ENCODE data around the gene SHISAL2A.

SHISAL2A gene

DNA sequence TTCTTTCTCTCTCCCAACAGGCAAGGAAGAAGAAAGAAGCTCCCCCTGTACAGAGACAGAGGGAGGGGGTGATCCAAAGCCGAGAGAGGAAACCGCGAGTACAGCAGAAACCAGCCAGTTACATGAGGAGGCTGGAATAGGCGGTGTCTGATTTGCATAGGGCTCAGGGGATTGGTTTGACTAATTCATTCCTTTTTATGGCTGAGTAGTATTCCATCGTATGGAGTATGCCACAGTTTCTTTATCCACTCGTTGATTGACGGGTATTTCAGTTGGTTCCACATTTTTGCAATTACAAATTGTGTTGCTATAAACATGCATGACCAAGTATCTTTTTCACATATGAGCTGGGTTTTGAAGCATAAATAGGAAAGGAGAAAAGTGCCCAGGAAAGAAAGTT lies 34.2 kb upstream of the SHISAL2A start:
- H3K27ac ChIP-seq (ENCODE audit: low read depth, low read length): no peak overlapping the region
- H3K36me3 ChIP-seq (ENCODE audit: control insufficient read depth, low read length): no peaks in the 10 kb centered on the region
- no peak overlapping the region for H3K4me2 ChIP-seq (ENCODE audit: low read length)
- peaks cover 39% of the 10 kb centered on the region for H3K4me1 ChIP-seq (ENCODE audit: control insufficient read depth, low read length)
- H3K9me3 ChIP-seq (ENCODE audit: control insufficient read depth, insufficient read depth, low read length): no peaks in the 10 kb centered on the region
- no peaks in the 10 kb centered on the region for H3F3A ChIP-seq (ENCODE audit: control insufficient read depth, insufficient read depth)
- H3K4me3 ChIP-seq (ENCODE audit: low read length): no peak overlapping the region
- no peaks in the 10 kb centered on the region for H4K20me1 ChIP-seq (ENCODE audit: control insufficient read depth, insufficient read depth, low read depth, low read length)
- H3K27me3 ChIP-seq (ENCODE audit: control insufficient read depth, low read length): peaks cover 8% of the 10 kb centered on the region; the same call in 1 of the 2 replicates
- H3K9me2 ChIP-seq (replicated peaks; ENCODE audit: control insufficient read depth, low read length): no peaks in the 10 kb centered on the region
- no peaks in the 10 kb centered on the region for H3K79me2 ChIP-seq (ENCODE audit: control insufficient read depth, low read length)
- TF ChIP-seq, protein P1, sequence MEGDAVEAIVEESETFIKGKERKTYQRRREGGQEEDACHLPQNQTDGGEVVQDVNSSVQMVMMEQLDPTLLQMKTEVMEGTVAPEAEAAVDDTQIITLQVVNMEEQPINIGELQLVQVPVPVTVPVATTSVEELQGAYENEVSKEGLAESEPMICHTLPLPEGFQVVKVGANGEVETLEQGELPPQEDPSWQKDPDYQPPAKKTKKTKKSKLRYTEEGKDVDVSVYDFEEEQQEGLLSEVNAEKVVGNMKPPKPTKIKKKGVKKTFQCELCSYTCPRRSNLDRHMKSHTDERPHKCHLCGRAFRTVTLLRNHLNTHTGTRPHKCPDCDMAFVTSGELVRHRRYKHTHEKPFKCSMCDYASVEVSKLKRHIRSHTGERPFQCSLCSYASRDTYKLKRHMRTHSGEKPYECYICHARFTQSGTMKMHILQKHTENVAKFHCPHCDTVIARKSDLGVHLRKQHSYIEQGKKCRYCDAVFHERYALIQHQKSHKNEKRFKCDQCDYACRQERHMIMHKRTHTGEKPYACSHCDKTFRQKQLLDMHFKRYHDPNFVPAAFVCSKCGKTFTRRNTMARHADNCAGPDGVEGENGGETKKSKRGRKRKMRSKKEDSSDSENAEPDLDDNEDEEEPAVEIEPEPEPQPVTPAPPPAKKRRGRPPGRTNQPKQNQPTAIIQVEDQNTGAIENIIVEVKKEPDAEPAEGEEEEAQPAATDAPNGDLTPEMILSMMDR (IDR thresholded peaks at IDR 0.05; ENCODE audit: low read depth, low read length, poor library complexity, severe bottlenecking): no peak
- no peak for TF ChIP-seq EZH2phosphoT487 (IDR thresholded peaks at IDR 0.05; ENCODE audit: borderline replicate concordance, low read length)

DNA sequence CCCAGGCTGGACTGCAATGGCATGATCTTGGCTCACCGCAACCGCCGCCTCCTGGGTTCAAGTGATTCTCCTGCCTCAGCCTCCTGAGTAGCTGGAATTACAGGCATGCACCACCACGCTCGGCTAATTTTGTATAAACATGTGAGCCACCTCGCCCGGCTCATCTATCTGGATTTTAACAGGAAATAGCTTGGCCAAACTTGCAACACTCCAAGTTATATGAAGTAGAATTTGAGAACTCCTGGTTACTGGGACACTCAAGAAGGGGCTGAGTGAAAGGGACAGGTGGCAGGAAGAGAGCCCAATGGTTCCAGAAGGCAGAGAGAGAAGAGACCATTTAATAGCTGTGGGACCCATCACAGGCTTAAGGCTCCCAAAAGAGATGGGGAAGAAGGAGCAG lies 33.7 kb upstream of the SHISAL2A start:
- H3K4me3 ChIP-seq (ENCODE audit: low read length): no peak overlapping the region
- TF ChIP-seq EZH2phosphoT487 (IDR thresholded peaks at IDR 0.05; ENCODE audit: borderline replicate concordance, low read length): no peak
- TF ChIP-seq, protein P1 (IDR thresholded peaks at IDR 0.05; ENCODE audit: low read depth, low read length, poor library complexity, severe bottlenecking): no peak
- H3K79me2 ChIP-seq (ENCODE audit: control insufficient read depth, low read length): no peaks in the 10 kb centered on the region
- no peaks in the 10 kb centered on the region for H4K20me1 ChIP-seq (ENCODE audit: control insufficient read depth, insufficient read depth, low read depth, low read length)
- H3K27ac ChIP-seq (ENCODE audit: low read depth, low read length): no peak overlapping the region
- H3K9me2 ChIP-seq (replicated peaks; ENCODE audit: control insufficient read depth, low read length): no peaks in the 10 kb centered on the region
- H3K4me1 ChIP-seq (ENCODE audit: control insufficient read depth, low read length): peaks cover 39% of the 10 kb centered on the region
- no peaks in the 10 kb centered on the region for H3K9me3 ChIP-seq (ENCODE audit: control insufficient read depth, insufficient read depth, low read length)
- H3K27me3 ChIP-seq (ENCODE audit: control insufficient read depth, low read length): peaks cover 8% of the 10 kb centered on the region; the same call in 1 of the 2 replicates
- no peaks in the 10 kb centered on the region for H3K36me3 ChIP-seq (ENCODE audit: control insufficient read depth, low read length)
- H3K4me2 ChIP-seq (ENCODE audit: low read length): no peak overlapping the region
- no peaks in the 10 kb centered on the region for H3F3A ChIP-seq (ENCODE audit: control insufficient read depth, insufficient read depth)

DNA sequence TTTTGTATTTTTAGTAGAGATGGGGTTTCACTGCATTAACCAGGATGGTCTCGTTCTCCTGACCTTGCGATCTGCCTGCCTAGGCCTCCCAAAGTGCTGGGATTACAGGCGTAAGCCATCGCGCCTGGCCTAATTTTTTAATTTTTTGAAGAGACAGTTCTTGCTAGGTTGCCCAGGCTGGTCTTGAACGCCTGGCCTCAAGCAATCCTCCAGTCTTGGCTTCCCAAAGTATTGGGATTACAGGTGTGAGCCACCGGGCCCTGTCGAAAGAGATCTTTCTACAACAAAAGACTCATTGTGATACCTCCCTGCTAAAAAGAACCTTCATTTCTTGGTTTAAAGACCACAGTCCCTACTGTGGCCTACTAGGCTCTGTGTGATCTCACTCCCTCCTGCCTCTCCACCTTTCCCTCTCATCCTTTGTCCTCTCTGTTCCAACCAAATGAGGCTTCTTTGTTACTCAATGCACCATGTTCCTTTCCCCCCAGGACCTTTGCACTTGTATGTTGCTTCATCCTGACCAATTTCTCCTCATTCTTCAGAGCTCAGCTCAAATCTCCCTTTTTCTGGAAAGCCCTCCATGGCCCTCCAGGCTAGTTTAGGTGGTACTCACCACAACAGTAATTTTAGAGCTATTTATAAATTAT lies 32.3 kb upstream of the SHISAL2A start:
- no peaks in the 10 kb centered on the region for H3F3A ChIP-seq (ENCODE audit: control insufficient read depth, insufficient read depth)
- TF ChIP-seq EZH2phosphoT487 (IDR thresholded peaks at IDR 0.05; ENCODE audit: borderline replicate concordance, low read length): no peak
- TF ChIP-seq, protein P1 (IDR thresholded peaks at IDR 0.05; ENCODE audit: low read depth, low read length, poor library complexity, severe bottlenecking): no peak

More for the DNA sequence above, 32.3 kb upstream of the SHISAL2A start:
- no peak overlapping the region for H3K27ac ChIP-seq (ENCODE audit: low read depth, low read length)
- no peaks in the 10 kb centered on the region for H4K20me1 ChIP-seq (ENCODE audit: control insufficient read depth, insufficient read depth, low read depth, low read length)
- H3K9me2 ChIP-seq (replicated peaks; ENCODE audit: control insufficient read depth, low read length): no peaks in the 10 kb centered on the region
- no peaks in the 10 kb centered on the region for H3K36me3 ChIP-seq (ENCODE audit: control insufficient read depth, low read length)
- peaks cover 8% of the 10 kb centered on the region; the same call in 1 of the 2 replicates for H3K27me3 ChIP-seq (ENCODE audit: control insufficient read depth, low read length)
- no peak overlapping the region for H3K4me2 ChIP-seq (ENCODE audit: low read length)
- no peaks in the 10 kb centered on the region for H3K9me3 ChIP-seq (ENCODE audit: control insufficient read depth, insufficient read depth, low read length)
- no peak overlapping the region for H3K4me3 ChIP-seq (ENCODE audit: low read length)
- H3K79me2 ChIP-seq (ENCODE audit: control insufficient read depth, low read length): no peaks in the 10 kb centered on the region
- H3K4me1 ChIP-seq (ENCODE audit: control insufficient read depth, low read length): peaks cover 31% of the 10 kb centered on the region

Data from DOHH2 (cell line).